Prostate gland (tissue), 2 donors: ENCODE data around the gene ATG16L2.

Experiments used
- CTCF ChIP-seq, 4 experiments: fragments of 200-600 bp in 2 of 4; fragments of 450-650 bp in 2 of 4; sonication (generic) in 2 of 4; IDR thresholded peaks; 1 replicate in 3 of 4; 2 replicates in 1 of 4; pipeline ENCODE4 v1.5.1; 2016 to 2019; ENCODE audit warnings: antibody characterized with exemption in 4 of 4, mild to moderate bottlenecking in 2 of 4, moderate library complexity in 2 of 4
- POLR2A ChIP-seq: fragments of 450-650 bp; IDR thresholded peaks from one replicate; pipeline ENCODE4 v1.6.1; 2016; ENCODE audit warnings: antibody characterized with exemption, mild to moderate bottlenecking

DNA sequence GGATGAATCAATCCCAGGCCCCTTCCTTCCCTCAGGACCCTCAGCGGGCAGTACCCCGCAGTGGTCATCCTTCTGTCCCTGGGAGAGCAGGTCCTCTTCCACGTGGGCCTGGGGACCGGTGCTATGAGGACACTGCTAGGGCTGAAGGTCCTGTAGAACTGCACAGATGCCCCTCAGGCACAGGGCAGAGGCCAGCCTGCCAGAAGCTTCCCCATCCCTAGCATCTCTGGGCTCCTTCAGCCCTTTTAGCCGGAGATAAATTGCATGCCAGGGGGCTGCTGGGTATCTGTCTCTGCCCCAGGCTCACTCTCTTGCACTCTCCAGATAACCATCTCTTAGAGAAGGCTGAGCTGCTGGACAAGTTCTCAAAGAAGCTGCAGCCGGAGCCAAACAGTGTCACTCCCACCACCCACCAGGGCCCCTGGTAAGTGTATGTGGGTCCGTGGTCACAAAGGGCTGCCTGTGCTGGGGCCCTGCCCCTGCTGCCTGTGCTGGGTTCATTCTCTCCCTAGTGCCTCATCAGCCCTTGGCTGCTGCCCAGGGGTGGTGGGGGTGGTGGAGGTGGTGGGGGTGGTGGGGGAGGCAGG is 2.3 kb downstream of the ATG16L2 start:
- TF ChIP-seq POLR2A (no peak), CTCF (IDR thresholded peaks at IDR 0.05) (no peak)
